CD4-positive, alpha-beta T cell (primary cell): ENCODE results near the gene SELENON. TPM values are rescaled to one million over a fixed set of nuclear protein-coding genes. Genes with fewer than 3 reads are reported as not detected.
A peak's percentile ranks its signal among the peaks of the same experiment; 100 is the strongest.

Experiments
- ATAC-seq: fragments of 200-7000 bp; cut with Tn5 transposase; one replicate; pipeline ENCODE4 v1.10.0; 2022; ENCODE audit warnings: mild to moderate bottlenecking; ENCODE audit not compliant: poor library complexity
- CTCF ChIA-PET: fragments of 350-600 bp; sonication (Branson Sonifier 250); formaldehyde crosslinking; loops from one replicate; lab custom pipeline; 2021; ENCODE audit warnings: antibody characterized with exemption, inconsistent platforms; lab: Charles Lee
- POLR2A ChIA-PET: fragments of 350-600 bp; sonication (Branson Sonifier 250); formaldehyde crosslinking; loops from one replicate; lab custom pipeline; 2021; ENCODE audit warnings: antibody characterized with exemption, inconsistent platforms; lab: Charles Lee
- DNase-seq, 14 experiments: peaks; one replicate each; pipeline ENCODE4 v3.0.0-alpha.2; 2013 to 2020; ENCODE audit warnings: mixed read lengths in 2 of 14
- H3K27ac ChIP-seq, 2 donors: one replicate each; pipeline versions ENCODE4 v1.5.1 to v1.7.0; 2013; ENCODE audit warnings: low read length in 2 of 2, low read depth in 1 of 2, mild to moderate bottlenecking in 1 of 2
- H3K27me3 ChIP-seq, 2 experiments: 1 replicate in 1 of 2; 2 replicates in 1 of 2; pipeline versions ENCODE4 v1.6.1 to v1.7.0; 2013; ENCODE audit warnings: low read length in 2 of 2, control low read depth in 1 of 2, mild to moderate bottlenecking in 1 of 2, moderate library complexity in 1 of 2; ENCODE audit not compliant: insufficient read depth in 2 of 2, control insufficient read depth in 1 of 2
- H3K36me3 ChIP-seq: one replicate; pipeline ENCODE4 v1.6.1; 2013; ENCODE audit warnings: low read length, control low read depth; ENCODE audit not compliant: insufficient read depth
- H3K4me1 ChIP-seq: one replicate; pipeline ENCODE4 v1.6.1; 2013; ENCODE audit warnings: low read length, control low read depth; ENCODE audit not compliant: insufficient read depth
- H3K4me3 ChIP-seq: one replicate; pipeline ENCODE4 v1.5.1; 2013; ENCODE audit warnings: mild to moderate bottlenecking, low read length, moderate library complexity
- H3K9me3 ChIP-seq, 2 experiments: 1 replicate in 1 of 2; 2 replicates in 1 of 2; pipeline versions ENCODE4 v1.6.1 to v1.7.0; 2013; ENCODE audit warnings: low read length in 2 of 2, mild to moderate bottlenecking in 2 of 2, control low read depth in 1 of 2, moderate library complexity in 1 of 2; ENCODE audit not compliant: control insufficient read depth in 1 of 2, insufficient read depth in 1 of 2
- H3K27ac Mint-ChIP-seq: one replicate; pipeline ENCODE4 v1.8.0; 2020; ENCODE audit warnings: mixed read lengths
- H3K27me3 Mint-ChIP-seq: one replicate; pipeline ENCODE4 v1.8.0; 2021; ENCODE audit warnings: mixed read lengths
- H3K36me3 Mint-ChIP-seq: one replicate; pipeline ENCODE4 v1.8.0; 2021; ENCODE audit warnings: low read depth, mixed read lengths
- H3K4me1 Mint-ChIP-seq: one replicate; pipeline ENCODE4 v1.8.0; 2021; ENCODE audit warnings: low read depth, mixed read lengths
- H3K4me3 Mint-ChIP-seq: one replicate; pipeline ENCODE4 v1.8.0; 2020; ENCODE audit warnings: mild to moderate bottlenecking, mixed read lengths
- H3K9me3 Mint-ChIP-seq: one replicate; pipeline ENCODE4 v1.8.0; 2020; ENCODE audit warnings: mixed read lengths
- CTCF ChIP-seq: fragments of 200-600 bp; IDR thresholded peaks from one replicate; pipeline ENCODE4 v1.8.0; 2022; ENCODE audit warnings: antibody characterized with exemption, mild to moderate bottlenecking
- intact Hi-C, 2 experiments: fragments of 100-400 bp; cut with DNase I in 1 of 2; cut with micrococcal nuclease in 1 of 2; formaldehyde crosslinking; loops; one replicate each; pipeline versions ENCODE4 v1.15.1 to v1.9.0; 2023 to 2025; cut with DNase I, micrococcal nuclease
- total RNA-seq, 174 experiments: library from RNA in 2 of 174; stranded (reverse) in 2 of 174; gene quantifications; one replicate each; pipeline ENCODE4 v1.2.3 and lab custom pipeline; 2021 to 2026

SELENON gene
- total RNA-seq, 2 experiments from 2014 or later, result 25.3 to 25.7 TPM

- H3K36me3 Mint-ChIP-seq, result peaks cover 80% of the 10 kb centered on the region
- H3K4me3 Mint-ChIP-seq, result no peak overlapping the region
- H3K27me3 Mint-ChIP-seq, result no peaks in the 10 kb centered on the region
- Histone ChIP-seq H3K9me3 (no peaks in the 10 kb centered on the region), H3K27ac (peak overlapping the region in 1 of 2 donors; percentile 23), H3K36me3 (peaks cover 53% of the 10 kb centered on the region), H3K4me1 (peaks cover 57% of the 10 kb centered on the region), H3K27me3 (no peaks in the 10 kb centered on the region), H3K4me3 (no peak overlapping the region)
- no peak for TF ChIP-seq CTCF
- ChIA-PET POLR2A (interaction anchor here (2.7 kb wide), 1 partner anchor 7 kb away, joined by 29 read pairs; no protein-coding TSS in a partner anchor), CTCF (interaction anchor here (1.3 kb wide), 1 partner anchor 13 kb away, joined by 3 read pairs; no protein-coding TSS in a partner anchor)
- H3K4me1 Mint-ChIP-seq, result peaks cover 67% of the 10 kb centered on the region
- DNase-seq (no peak), ATAC-seq (no peak)
- H3K27ac Mint-ChIP-seq, result peak overlapping the region; percentile 95
- no peaks in the 10 kb centered on the region for H3K9me3 Mint-ChIP-seq
- intact Hi-C loops, result loop anchor here in 1 of 2 experiments (5.0 kb wide), 1 partner anchor 65 kb away; no protein-coding TSS in a partner anchor
These were observed 32.6 kb upstream of the SELENON start for GRCh38 chr1:25767437-25767770.

- Histone ChIP-seq H3K4me1 (peaks cover 73% of the 10 kb centered on the region), H3K36me3 (peaks cover 50% of the 10 kb centered on the region), H3K27ac (no peak overlapping the region), H3K4me3 (no peak overlapping the region), H3K27me3 (no peaks in the 10 kb centered on the region), H3K9me3 (no peaks in the 10 kb centered on the region)
- no peak for ATAC-seq
- TF ChIP-seq CTCF, result no peak
- no peak for DNase-seq
- POLR2A ChIA-PET, result no interaction called here
- no peaks in the 10 kb centered on the region for H3K27me3 Mint-ChIP-seq
- H3K27ac Mint-ChIP-seq, result peak overlapping the region; percentile 98
- H3K4me3 Mint-ChIP-seq, result no peak overlapping the region
- peaks cover 83% of the 10 kb centered on the region for H3K4me1 Mint-ChIP-seq
- intact Hi-C loops, result loop anchor here in 1 of 2 experiments (5.0 kb wide), 1 partner anchor 67 kb away; no protein-coding TSS in a partner anchor
- H3K9me3 Mint-ChIP-seq, result no peaks in the 10 kb centered on the region
- H3K36me3 Mint-ChIP-seq, result peaks cover 86% of the 10 kb centered on the region
- CTCF ChIA-PET, result no interaction called here
These were observed 31.0 kb upstream of the SELENON start for GRCh38 chr1:25768999-25769398.

GRCh38 chr1:25769625-25770383, 30.2 kb upstream of the SELENON start:
- peaks cover 81% of the 10 kb centered on the region for H3K4me1 ChIP-seq
- Mint-ChIP-seq H3K4me3 (peak overlapping the region; percentile 77), H3K4me1 (peaks cover 90% of the 10 kb centered on the region), H3K36me3 (peaks cover 84% of the 10 kb centered on the region), H3K27ac (peak overlapping the region; percentile 98), H3K27me3 (no peaks in the 10 kb centered on the region), H3K9me3 (no peaks in the 10 kb centered on the region)
- H3K36me3 ChIP-seq, result peaks cover 48% of the 10 kb centered on the region
- peak overlapping the region; percentile 15 to 72 for H3K27ac ChIP-seq
- intact Hi-C loops, result loop anchor here (5.0 kb wide), 2 partner anchors 48 to 68 kb away; no protein-coding TSS in a partner anchor
- CTCF ChIA-PET, result no interaction called here
- no peak for TF ChIP-seq CTCF
- H3K4me3 ChIP-seq, result no peak overlapping the region
- DNase-seq (no peak), ATAC-seq (no peak)
- no peaks in the 10 kb centered on the region for H3K9me3 ChIP-seq
- POLR2A ChIA-PET, result interaction anchor here (1.1 kb wide), 1 partner anchor 15 kb away, joined by 3 read pairs; no protein-coding TSS in a partner anchor
- H3K27me3 ChIP-seq, result no peaks in the 10 kb centered on the region
